Ectodermal cell (in vitro differentiated cells): ENCODE data around the gene POLR1A.

Experiments used
- H3K27ac ChIP-seq: 2 replicates; pipeline ENCODE4 v1.7.0; 2013; ENCODE audit warnings: mild to moderate bottlenecking, low read depth, low read length; ENCODE audit not compliant: insufficient read depth, poor library complexity, severe bottlenecking
- H3K27me3 ChIP-seq: 2 replicates; pipeline ENCODE4 v1.7.0; 2013; ENCODE audit warnings: mild to moderate bottlenecking, low read length; ENCODE audit not compliant: insufficient read depth, control insufficient read depth, poor library complexity, severe bottlenecking
- H3K36me3 ChIP-seq: one replicate; pipeline ENCODE4 v1.7.0; 2013; ENCODE audit warnings: low read length; ENCODE audit not compliant: control insufficient read depth, insufficient read depth
- H3K4me1 ChIP-seq: one replicate; pipeline ENCODE4 v1.7.0; 2013; ENCODE audit warnings: low read length; ENCODE audit not compliant: control insufficient read depth, insufficient read depth
- H3K4me3 ChIP-seq: 2 replicates; pipeline ENCODE4 v1.7.0; 2013; ENCODE audit warnings: low read depth, low read length, control low read depth; ENCODE audit not compliant: insufficient read depth
- H3K9me3 ChIP-seq: 2 replicates; pipeline ENCODE4 v1.7.0; 2013; ENCODE audit warnings: mild to moderate bottlenecking, low read length, moderate library complexity; ENCODE audit not compliant: control insufficient read depth
- WGBS, 2 experiments: methylation state at CpG; one replicate each; pipeline ENCODE4 v1.1.7; 2013; ENCODE audit warnings: missing lambda C conversion rate in 2 of 2; 5-methylcytosine and 5-hydroxymethylcytosine counted together

Gene POLR1A

DNA sequence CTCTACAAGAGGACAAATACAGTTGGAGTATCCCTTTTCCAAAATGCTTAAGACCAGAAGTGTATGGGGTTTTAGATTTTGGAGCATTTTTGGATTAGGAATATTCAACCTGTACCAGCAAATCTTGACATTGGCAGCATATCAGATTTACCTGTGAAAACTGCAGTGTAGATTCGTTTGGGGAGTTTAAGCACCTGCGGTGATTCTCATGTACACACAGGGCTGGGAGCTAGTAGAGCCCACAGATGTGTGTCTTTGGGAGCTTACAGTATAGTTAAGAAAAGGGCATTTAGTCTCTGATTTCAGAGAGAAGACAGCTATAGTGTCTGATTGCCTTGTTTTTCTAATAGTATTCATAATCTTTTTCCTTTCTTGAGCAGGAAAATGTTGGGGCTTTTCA, 30.5 kb upstream of the POLR1A start:
- Histone ChIP-seq H3K36me3 (peaks cover 74% of the 10 kb centered on the region), H3K27me3 (no peaks in the 10 kb centered on the region), H3K9me3 (no peaks in the 10 kb centered on the region), H3K4me3 (no peak overlapping the region), H3K4me1 (no peaks in the 10 kb centered on the region), H3K27ac (no peak overlapping the region)
- WGBS, 2 experiments, result 87 to 93% methylated on average over 2 of the region's 2 CpGs

DNA sequence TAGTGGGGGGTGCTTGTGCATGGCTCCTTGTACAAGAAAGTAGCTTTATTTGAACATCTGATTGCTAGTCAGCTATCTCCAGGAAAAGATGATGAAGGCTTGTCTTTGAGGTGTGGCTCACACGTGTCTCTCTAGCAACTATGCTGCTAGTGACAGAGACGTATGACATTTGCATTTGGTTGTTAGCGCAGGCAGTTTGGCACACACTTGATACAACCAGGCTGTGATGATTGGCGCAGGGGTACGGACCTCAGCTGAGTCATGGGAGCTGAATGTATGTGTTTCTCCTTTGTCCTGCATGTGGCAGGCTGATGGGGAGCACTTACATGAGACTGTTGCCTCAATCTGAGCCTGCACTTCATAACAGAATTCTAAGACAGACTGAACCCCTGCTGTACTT, 30.0 kb upstream of the POLR1A start:
- Histone ChIP-seq H3K4me1 (no peaks in the 10 kb centered on the region), H3K9me3 (no peaks in the 10 kb centered on the region), H3K27me3 (no peaks in the 10 kb centered on the region), H3K36me3 (peaks cover 79% of the 10 kb centered on the region), H3K4me3 (no peak overlapping the region), H3K27ac (no peak overlapping the region)
- WGBS, 2 experiments, result 95 to 96% methylated on average over 5 of the region's 5 CpGs

DNA sequence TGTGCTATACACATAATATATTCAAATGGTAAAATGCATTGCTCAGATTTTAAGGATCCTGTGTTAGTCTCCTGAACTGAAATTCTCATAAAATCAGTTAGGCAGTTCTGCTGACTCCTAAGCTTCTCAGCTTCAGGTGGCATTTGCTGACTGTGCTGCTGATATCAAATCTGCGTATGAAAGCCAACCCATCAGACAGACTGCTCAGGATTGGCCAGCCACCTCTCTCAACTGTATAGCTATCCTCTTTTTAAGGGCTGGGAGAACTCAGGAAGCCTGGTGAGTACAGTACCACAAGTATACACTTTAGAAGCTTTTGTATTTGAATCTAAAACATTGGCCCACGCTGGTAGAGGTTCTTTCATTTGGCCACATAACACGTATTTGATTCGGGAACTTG, 29.0 kb upstream of the POLR1A start:
- Histone ChIP-seq H3K27me3 (no peaks in the 10 kb centered on the region), H3K9me3 (no peaks in the 10 kb centered on the region), H3K4me3 (no peak overlapping the region), H3K36me3 (peaks cover 83% of the 10 kb centered on the region), H3K4me1 (no peaks in the 10 kb centered on the region), H3K27ac (no peak overlapping the region)
- 97 to 99% methylated on average over 4 of the region's 4 CpGs for WGBS, 2 experiments

DNA sequence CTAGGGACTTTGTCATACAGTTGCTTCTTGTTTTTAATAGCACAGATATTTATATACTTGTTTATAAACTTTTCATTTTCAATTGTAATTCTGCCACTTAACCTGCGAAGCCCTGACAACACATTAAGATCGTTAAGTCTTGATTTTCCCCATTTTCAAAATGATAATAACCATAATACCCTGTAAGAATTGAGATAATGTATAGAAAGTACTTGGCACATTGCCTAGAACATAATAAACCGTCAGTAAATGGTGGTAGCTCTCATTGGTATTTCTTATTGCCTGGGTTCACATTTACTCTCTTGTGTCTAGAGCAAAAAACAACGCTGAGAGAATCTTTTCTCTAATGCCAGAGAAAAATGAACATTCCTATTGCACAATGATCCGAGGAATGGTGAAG, 19.0 kb upstream of the POLR1A start:
- WGBS, 2 experiments, result 94 to 100% methylated on average over 3 of the region's 5 CpGs
- Histone ChIP-seq H3K36me3 (peaks cover 51% of the 10 kb centered on the region), H3K4me1 (no peaks in the 10 kb centered on the region), H3K27ac (no peak overlapping the region), H3K9me3 (no peaks in the 10 kb centered on the region), H3K27me3 (no peaks in the 10 kb centered on the region), H3K4me3 (no peak overlapping the region)

DNA sequence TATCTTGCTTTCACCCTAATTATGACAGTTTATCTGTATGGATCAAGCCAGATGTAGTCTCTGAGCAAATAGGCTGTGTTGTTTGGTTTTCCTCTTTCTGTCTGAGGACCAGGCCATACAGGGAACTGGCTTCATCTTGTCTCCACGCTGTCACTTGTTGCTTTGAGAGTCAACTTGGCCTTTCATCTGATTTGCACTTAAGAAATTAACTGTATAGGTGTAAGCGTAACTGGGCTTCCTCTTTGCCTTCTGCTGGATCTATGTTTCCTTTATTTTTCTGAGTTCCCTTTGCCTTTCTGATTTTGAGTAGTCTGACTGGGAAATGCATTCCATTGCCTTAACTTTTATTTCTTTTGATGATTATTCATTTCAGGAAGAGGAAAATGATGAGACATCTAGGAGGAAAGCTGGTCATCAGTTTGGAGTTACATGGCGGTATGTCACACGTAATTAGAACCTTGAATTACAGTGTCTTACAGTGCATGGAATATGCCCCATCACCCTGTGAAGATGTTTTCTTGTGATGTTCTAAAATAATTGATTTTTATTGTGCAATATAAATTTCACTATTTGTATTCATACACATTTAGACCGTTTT, 17.7 kb upstream of the POLR1A start:
- H3K9me3 ChIP-seq, result no peaks in the 10 kb centered on the region
- peaks cover 62% of the 10 kb centered on the region for H3K36me3 ChIP-seq
- H3K27me3 ChIP-seq, result no peaks in the 10 kb centered on the region
- no peak overlapping the region for H3K27ac ChIP-seq
- H3K4me1 ChIP-seq, result no peaks in the 10 kb centered on the region
- 91 to 98% methylated on average over 5 of the region's 5 CpGs for WGBS, 2 experiments
- H3K4me3 ChIP-seq, result no peak overlapping the region

DNA sequence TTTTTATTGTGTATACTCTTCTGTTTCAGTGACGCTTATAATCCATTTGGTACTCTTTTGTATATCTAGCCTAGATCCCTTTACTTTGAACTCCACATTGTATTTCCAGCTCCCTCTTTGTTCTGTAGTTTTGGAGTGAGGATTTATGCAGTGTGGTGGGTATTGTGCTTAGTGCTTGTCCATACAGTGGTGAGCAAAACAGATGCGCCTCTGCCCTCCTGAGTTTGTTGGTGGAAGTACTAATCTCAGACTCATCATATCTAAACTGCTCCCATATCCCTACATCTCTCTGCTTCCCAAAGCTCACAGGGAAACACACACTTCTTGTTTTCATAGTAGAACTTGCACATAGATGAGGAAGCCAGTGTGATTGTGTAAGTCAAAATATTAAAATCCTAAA, 12.4 kb upstream of the POLR1A start:
- H3K4me1 ChIP-seq, result peaks cover 11% of the 10 kb centered on the region
- no peak overlapping the region for H3K27ac ChIP-seq
- H3K4me3 ChIP-seq, result no peak overlapping the region
- peaks cover 51% of the 10 kb centered on the region for H3K36me3 ChIP-seq
- no peaks in the 10 kb centered on the region for H3K27me3 ChIP-seq
- WGBS, 2 experiments, result 93 to 100% methylated on average over 1 to 2 of the region's 2 CpGs
- no peaks in the 10 kb centered on the region for H3K9me3 ChIP-seq

DNA sequence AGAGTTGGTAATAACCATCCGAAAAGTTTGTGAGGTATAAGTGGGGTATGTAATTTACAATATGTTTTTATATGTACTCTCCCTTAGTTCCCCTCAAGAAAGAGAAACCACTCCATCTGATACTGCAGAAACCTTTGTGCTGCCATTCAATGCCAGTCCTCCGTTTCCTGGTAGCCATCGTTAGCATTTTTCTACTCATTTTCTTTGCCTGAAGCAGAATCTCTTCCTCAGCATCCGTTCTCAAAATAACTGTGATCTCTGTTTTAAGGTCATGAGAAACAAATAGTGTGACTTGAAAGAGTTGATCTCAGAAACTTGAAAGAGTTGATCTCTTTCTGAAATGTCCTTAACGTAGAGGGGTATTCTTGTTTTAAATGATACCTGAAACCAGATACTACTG, 1.3 kb upstream of the POLR1A start:
- no peaks in the 10 kb centered on the region for H3K9me3 ChIP-seq
- 32 to 38% methylated on average over 4 of the region's 5 CpGs for WGBS, 2 experiments
- no peak overlapping the region for H3K27ac ChIP-seq
- H3K27me3 ChIP-seq, result no peaks in the 10 kb centered on the region
- H3K4me3 ChIP-seq, result peak overlapping the region; percentile 94
- peaks cover 5% of the 10 kb centered on the region for H3K4me1 ChIP-seq
- H3K36me3 ChIP-seq, result peaks cover 18% of the 10 kb centered on the region

DNA sequence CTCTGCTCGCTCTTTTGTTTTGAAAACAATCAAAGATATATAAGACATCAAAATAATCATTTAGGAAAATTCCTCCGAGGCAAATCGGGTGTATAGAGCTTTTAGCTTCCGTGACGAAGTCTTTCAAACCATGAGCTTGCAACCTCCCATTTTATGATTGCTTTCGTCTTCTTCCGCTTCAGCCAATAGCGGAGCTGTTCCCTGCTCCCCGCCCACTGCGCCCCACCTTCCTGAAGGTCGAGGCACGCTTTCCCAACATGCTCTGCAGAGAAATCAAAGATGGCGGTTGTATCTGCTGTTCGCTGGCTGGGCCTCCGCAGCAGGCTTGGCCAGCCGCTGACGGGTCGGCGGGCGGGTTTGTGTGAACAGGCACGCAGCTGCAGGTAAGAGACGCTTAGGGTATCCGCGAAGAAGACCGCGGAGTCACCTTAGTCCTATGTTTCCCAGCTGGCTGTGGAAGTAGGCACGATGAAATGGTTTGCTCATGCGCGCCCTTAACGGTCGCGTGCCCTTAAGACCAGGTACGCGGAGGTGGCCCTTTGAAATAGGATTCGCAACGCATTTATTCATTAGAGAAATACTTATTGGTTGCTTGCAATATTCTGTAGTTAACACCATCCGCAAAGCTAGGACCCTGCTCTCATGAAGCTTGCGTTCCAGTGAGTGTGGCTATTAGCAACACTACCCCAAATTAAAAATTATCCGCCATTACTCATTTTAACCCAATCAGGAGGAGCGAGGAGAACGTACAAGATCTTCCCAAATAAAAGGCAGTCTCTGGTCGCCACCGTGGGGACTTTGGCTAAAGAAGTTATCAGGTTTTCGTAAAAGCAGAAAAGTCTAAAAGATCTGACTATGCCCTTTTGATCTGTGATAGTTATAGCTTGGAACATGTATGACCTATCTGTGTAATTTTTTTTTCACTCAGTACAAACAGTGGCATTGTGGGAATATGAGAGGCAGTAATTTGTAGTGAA, 571 bp upstream of the POLR1A start, which contains the start of gene PTCD3:
Gene PTCD3 (plus strand): TSS at position 267 of the 977 bp plus-strand sequence. CDS start 13 bp downstream, at position 280.
- Histone ChIP-seq H3K4me1 (peaks cover 5% of the 10 kb centered on the region), H3K9me3 (no peaks in the 10 kb centered on the region), H3K27me3 (no peaks in the 10 kb centered on the region), H3K36me3 (peaks cover 13% of the 10 kb centered on the region), H3K4me3 (peak within 1 kb of the TSS; percentile 94), H3K27ac (peak within 1 kb of the TSS; percentile 83)
- WGBS, 2 experiments, result 0% methylated on average over 42 to 44 of the region's 44 CpGs

DNA sequence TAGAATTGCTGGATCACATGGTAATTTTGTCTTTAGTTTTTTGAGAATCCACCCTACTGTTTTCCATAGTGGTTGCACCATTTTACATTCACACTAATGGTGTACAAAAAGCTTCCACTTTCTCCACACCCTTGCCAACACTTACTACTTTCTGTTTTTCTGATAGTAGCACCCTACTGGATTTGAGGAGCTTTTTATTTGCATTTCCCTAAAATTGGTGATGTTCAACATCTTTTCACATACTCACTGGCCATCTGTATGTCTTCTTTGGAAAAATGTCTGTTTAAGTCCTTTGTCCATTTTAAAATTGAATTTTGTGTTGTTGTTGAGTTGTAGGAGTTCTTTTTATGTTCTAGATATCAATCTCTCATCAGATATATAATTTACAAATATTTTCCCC, 3.5 kb downstream of the POLR1A start:
- H3K27me3 ChIP-seq, result no peaks in the 10 kb centered on the region
- H3K27ac ChIP-seq, result no peak overlapping the region
- peaks cover 12% of the 10 kb centered on the region for H3K36me3 ChIP-seq
- H3K4me1 ChIP-seq, result peaks cover 3% of the 10 kb centered on the region
- H3K4me3 ChIP-seq, result no peak overlapping the region
- no peaks in the 10 kb centered on the region for H3K9me3 ChIP-seq

DNA sequence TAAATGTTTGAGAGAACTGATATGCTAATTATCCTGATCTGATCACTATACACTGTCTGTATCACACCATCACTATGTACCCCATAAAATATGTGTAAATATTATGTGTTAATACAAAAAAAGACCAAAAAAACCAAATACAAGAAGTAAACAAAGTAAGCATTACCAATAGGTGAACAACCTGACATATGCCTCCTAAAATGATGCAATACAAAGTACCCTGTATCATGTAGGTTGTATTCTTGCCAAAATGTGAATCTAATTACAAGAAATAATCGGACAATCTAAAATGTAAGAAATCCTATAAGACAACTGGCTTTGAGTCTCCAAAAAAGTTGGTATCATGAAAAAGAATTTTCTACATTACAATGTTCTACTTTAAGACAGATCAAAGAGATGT, 7.8 kb downstream of the POLR1A start:
- no peaks in the 10 kb centered on the region for H3K27me3 ChIP-seq
- no peaks in the 10 kb centered on the region for H3K9me3 ChIP-seq
- no peak overlapping the region for H3K4me3 ChIP-seq
- WGBS, 2 experiments, result 100% methylated on average over 1 of the region's 1 CpG; no CpG with 5 or more reads in 1 of the 2 experiments
- no peaks in the 10 kb centered on the region for H3K4me1 ChIP-seq
- H3K36me3 ChIP-seq, result peaks cover 12% of the 10 kb centered on the region
- no peak overlapping the region for H3K27ac ChIP-seq
